VCaP (cell line): ENCODE results near the gene DIPK1A.

ENCODE experiments used
- H3K27ac ChIP-seq: fragments of 450-650 bp; 2 replicates; pipeline ENCODE4 v1.5.1; 2017
- TF ChIP-seq, protein P1 (sequence below): fragments of 450-650 bp; conservative IDR thresholded peaks from 2 replicates; pipeline ENCODE4 v1.5.1; 2017; ENCODE audit warnings: mild to moderate bottlenecking, moderate library complexity

The DIPK1A gene

GRCh38 chr1:92842082-92843045 lies 118.9 kb downstream of the DIPK1A start:
- H3K27ac ChIP-seq: no peak overlapping the region
- TF ChIP-seq, protein P1, sequence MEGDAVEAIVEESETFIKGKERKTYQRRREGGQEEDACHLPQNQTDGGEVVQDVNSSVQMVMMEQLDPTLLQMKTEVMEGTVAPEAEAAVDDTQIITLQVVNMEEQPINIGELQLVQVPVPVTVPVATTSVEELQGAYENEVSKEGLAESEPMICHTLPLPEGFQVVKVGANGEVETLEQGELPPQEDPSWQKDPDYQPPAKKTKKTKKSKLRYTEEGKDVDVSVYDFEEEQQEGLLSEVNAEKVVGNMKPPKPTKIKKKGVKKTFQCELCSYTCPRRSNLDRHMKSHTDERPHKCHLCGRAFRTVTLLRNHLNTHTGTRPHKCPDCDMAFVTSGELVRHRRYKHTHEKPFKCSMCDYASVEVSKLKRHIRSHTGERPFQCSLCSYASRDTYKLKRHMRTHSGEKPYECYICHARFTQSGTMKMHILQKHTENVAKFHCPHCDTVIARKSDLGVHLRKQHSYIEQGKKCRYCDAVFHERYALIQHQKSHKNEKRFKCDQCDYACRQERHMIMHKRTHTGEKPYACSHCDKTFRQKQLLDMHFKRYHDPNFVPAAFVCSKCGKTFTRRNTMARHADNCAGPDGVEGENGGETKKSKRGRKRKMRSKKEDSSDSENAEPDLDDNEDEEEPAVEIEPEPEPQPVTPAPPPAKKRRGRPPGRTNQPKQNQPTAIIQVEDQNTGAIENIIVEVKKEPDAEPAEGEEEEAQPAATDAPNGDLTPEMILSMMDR: no peak

- TF ChIP-seq, protein P1: no peak
- no peak overlapping the region for H3K27ac ChIP-seq
These were observed 120.7 kb downstream of the DIPK1A start for GRCh38 chr1:92840600-92840999.

GRCh38 chr1:92839442-92839841 lies 121.8 kb downstream of the DIPK1A start:
- H3K27ac ChIP-seq: no peak overlapping the region
- TF ChIP-seq, protein P1: no peak

- H3K27ac ChIP-seq: no peak overlapping the region
- TF ChIP-seq, protein P1: no peak
These were observed 122.7 kb downstream of the DIPK1A start for GRCh38 chr1:92838519-92838918.

GRCh38 chr1:92837062-92837461 lies 124.2 kb downstream of the DIPK1A start:
- H3K27ac ChIP-seq: no peak overlapping the region
- TF ChIP-seq, protein P1: no peak

DNA sequence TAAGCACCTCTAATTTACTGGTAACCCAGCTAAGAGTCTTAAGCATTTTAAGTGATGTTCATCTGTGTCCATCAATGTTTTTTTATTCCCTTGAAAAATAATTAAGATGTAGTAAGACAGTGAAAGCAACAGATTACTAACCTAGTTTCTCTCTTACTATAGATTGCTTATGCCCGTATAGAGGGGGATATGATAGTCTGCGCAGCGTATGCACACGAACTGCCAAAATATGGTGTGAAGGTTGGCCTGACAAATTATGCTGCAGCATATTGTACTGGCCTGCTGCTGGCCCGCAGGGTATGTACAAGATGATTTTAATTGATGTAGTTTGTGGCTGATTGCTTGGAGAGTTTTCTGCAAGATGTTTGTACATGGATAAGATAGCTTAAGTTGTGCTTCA lies 126.6 kb downstream of the DIPK1A start:
- peak overlapping the region; percentile 89; the same call in 1 of the 2 replicates for H3K27ac ChIP-seq
- TF ChIP-seq, protein P1: no peak

DNA sequence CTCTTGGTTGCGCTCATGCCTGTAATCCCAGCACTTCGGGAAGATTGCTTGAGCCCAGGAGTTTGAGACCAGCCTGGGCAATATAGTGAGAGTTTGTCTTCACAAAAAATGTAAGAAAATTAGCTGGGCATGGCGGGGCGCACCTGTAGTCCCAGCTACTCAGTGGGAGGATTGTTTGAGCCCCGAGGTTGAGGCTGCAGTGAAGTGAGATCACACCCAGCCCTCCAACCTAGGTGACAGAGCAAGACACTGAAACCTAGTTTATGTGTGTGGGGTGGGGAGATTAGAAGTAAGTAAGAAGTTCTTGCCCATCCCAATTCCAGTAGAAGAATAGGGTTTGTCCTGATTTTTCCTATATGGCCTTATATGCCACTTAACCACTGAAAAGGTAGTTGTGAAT lies 127.4 kb downstream of the DIPK1A start:
- peak overlapping the region; percentile 89; the same call in 1 of the 2 replicates for H3K27ac ChIP-seq
- TF ChIP-seq, protein P1: no peak
